Inflammatory macrophage (primary cell): ENCODE measurements around the gene PALM.

Source experiments
- DNase-seq, 2 donors: peaks; one replicate each; pipeline ENCODE4 v3.0.0-alpha.2; 2020 to 2022

Gene PALM

GRCh38 chr19:752652-753517 is 44.1 kb downstream of the PALM start:
- peak; percentile 94 to 95 for DNase-seq

DNA sequence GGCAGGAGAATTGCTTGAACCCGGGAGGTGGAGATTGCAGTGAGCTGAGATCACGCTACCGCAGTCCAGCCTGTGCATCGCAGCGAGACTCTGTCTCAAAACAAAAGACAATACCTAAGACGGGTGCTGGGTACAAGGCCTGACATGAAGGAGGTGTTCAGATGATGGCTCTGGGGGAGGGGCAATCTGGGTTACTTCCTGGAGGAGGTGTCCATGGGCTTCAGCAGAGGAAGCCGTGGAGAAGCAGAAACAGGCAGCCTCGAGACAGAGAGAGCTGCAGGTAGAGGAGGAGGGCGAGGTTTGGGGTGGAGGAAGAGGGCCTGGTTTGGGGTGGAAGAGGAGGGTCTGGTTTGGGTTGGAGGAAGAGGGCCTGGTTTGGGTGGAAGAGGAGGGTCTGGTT is 45.8 kb downstream of the PALM start:
- no peak for DNase-seq

DNA sequence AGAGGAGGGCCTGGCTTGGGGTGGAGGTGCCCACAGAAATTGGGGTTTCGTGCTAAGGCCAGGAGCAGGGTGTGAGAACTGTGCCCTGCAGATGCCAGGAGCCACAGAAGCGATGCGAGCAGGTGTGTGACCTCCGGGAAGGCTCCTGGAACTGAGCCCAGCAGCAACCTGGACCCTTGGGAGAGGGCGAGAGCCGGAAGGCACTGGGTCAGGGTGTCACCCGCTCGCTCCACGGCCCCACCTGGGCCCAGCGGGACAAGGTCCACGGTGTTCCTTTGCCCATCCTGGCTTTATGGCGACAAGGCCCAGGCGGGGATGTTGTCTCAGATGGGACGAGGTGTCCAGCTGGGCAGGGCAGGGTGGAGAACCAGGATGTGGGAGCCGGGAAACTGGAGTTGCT is 46.3 kb downstream of the PALM start:
- no peak for DNase-seq

- DNase-seq, result peak; percentile 20 to 23
Measured at GRCh38 chr19:756236-756635, 47.5 kb downstream of the PALM start.

DNA sequence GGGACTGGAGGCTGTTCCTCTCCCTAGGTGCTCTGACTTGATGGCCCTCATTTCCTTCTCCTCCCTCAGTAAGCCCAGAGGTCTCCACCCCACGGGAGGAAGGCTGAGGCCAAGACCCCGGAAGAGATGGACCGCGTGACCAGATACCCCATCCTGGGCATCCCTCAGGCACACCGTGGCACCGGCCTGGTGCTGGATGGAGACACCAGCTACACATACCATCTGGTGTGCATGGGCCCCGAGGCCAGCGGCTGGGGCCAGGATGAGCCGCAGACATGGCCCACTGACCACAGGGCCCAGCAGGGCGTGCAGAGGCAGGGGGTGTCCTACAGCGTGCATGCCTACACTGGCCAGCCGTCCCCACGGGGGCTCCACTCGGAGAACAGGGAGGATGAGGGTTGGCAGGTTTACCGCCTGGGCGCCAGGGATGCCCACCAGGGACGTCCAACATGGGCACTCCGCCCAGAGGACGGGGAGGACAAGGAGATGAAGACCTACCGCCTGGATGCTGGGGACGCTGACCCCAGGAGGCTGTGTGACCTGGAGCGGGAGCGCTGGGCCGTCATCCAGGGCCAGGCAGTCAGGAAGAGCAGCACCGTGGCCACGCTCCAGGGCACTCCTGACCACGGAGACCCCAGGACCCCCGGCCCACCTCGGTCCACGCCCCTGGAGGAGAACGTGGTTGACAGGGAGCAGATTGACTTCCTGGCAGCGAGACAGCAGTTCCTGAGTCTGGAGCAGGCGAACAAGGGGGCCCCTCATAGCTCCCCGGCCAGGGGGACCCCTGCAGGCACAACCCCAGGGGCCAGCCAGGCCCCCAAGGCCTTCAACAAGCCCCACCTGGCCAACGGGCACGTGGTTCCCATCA is 48.3 kb downstream of the PALM start:
- no peak for DNase-seq

- DNase-seq, result no peak
Measured at GRCh38 chr19:757811-758668, 49.3 kb downstream of the PALM start.

GRCh38 chr19:763181-763580 is 54.4 kb downstream of the PALM start:
- DNase-seq, result no peak

GRCh38 chr19:763869-764268 is 55.1 kb downstream of the PALM start:
- no peak for DNase-seq

DNA sequence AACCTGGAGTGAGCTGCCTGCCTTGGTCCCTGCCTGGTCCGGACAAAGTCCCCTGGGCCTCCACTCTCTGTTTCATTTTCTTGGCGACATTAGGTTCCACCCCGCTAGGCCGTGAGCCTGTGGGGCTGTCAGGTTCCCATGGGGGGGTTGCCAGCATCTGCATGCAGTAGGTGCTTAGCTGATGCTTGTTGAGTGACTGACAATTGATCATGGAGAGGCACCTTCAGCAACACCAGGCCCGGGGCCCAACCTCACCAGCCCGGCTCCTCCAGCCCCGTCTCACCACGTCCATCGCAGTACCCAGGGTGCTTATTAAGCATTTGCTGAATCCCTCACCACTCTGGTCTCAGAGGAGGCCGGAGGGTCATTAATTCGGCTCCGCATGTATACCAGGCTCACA is 55.6 kb downstream of the PALM start:
- DNase-seq, result no peak

DNA sequence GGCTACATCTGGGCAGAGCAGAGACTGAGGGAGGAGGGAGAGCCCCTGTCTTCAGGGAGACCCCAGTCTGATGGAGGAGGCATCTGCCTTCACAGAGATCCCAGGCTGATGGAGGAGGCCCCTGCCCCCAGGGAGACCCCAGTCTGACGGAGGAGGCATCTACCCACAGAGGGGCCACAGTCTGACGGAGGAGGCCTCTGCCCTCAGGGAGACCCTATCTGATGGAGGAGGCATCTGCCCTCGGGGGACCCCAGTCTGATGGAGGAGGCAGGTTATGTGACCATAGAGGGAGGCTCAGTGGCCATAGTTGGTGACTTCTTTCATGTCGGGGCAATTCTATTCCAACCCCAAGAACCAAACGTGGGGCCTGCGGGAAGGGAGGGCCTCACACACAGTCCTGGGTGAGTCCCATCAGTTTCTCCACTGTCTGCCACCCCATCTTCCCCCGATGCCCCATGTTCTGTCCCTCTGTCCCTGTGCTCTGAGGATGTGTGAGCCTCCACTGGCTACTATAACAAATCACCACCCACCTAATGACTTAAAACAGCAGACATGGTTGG is 56.5 kb downstream of the PALM start:
- no peak for DNase-seq

DNA sequence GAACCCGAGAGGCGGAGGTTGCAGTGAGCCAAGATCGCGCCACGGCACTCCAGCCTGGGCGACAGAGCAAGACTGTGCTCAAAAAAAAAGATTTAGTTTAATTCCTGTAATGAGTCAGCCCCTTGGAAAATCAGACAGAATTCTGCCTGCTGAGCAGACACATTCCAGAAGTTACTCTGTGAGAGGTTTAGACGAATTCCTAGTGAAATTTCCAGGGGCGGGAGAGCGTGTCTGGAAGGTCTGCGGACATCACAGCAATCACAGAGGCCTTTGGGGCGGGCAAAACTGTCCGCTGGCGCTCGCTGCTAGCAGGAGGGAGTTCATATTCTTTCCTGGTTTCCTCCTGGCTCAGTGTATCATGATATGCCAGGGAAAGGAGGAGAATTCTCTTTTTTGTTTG is 59.7 kb downstream of the PALM start:
- DNase-seq, result no peak

DNA sequence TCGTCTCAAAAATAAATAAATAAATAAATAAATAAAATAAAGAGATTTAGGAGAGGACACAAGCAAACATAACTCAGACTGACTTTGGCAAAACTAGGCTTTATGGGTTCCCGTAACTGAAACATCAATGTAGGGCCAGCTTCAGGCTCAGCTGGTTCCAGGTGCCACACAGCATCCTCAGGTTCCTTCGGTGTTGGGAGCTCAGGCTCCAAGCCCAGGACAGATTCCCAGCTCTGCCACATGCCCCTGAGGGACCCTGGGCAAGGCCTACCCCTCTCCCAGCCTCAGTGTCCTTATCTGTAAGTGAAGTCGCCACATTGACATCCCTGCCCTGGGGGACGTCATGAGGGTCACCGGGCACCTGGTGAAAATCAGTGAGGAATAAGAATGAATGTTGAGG is 60.9 kb downstream of the PALM start:
- no peak for DNase-seq

DNA sequence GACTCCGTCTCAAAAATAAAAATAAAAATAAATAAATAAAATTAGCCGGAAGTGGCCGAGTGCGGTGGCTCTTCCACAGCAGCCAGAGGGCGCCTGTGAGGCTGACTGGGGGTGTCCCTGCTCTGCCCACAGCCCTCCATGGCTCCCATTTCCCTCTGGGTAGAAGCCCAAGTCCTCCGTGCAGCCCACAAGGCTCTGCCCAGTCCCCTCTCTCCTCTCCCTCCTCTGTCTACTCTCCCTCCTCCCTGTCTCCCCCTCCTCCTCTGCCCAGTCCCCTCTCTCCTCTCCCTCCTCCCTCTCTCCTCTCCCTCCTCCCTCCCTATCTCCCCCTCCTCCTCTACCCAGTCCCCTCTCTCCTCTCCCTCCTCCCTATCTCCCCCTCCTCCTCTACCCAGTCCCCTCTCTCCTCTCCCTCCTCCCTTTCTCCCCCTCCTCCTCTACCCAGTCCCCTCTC is 62.6 kb downstream of the PALM start:
- peak; percentile 56 to 68 for DNase-seq

DNA sequence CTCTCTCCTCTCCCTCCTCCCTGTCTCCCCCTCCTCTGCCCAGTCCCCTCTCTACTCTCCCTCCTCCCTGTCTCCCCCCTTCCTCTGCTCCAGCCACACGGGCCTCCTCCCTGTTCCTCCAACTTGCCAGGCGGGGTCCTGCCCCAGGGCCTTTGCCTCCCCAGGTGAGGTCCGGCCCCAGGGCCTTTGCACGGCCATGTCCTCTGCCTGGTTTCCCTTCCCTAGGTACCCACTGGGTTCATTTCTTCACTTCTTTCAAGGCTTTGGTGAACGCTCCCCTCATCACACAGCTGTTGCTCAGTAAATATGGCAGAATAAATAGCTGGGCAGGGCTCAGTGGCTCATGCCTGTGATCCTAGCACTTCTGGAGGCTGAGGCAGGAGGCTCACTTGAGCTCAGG is 63.3 kb downstream of the PALM start:
- no peak for DNase-seq

GRCh38 chr19:772730-773436 is 64.1 kb downstream of the PALM start:
- no peak for DNase-seq

DNA sequence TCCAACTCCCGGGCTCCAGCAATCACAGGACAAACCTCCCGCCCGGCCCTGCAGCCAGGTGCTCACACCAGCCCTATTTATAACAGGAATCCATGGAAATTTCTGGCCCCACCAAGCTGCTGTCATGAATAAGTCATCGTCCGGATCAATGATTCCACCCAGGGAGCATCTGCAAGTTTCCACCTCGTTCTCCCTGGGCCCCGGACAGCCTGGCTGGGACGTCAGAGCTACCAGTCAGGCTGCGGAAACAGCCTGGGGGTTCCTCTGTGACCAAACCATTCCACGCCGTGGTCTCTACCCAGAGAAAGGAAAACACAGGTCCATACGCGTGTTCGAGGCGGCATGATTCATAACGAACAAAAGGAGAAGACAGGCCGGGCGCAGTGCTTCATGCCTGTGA is 67.8 kb downstream of the PALM start:
- DNase-seq, result no peak

DNA sequence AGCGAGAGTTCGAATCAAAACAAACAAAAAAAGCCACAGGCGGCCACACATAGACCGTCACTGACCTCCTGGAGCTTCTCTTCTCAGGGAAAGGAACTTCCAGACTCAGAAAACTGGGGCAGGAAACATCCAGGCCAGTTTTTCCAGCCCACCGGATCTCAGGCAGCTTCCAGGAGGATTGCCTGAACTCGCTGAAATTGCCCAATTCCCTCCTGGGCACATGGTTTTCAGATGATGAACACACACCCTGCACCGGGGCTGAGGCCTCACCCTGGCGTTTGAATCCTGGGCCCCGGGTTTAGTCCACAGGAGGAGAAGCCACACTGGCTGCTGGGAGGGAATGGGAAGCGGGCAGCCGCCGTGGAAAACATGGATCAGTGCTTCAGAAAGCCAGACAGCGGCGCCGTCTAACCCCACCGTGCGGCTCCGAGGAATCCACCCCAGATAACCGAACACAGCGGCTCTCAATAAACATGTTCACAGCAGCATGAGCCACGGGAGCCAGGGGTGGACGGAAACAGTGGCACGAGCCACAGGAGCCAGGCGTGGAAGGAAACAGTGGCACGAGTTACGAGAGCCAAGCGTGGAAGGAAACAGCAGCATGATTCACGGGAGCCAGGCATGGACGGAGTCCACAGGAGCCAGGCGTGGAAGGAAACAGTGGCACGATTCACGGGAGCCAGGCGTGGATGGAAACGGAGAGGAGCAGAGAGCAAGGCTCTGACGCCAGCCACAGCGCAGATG is 70.3 kb downstream of the PALM start:
- peak in 1 of 2 donors; percentile 22 for DNase-seq

DNA sequence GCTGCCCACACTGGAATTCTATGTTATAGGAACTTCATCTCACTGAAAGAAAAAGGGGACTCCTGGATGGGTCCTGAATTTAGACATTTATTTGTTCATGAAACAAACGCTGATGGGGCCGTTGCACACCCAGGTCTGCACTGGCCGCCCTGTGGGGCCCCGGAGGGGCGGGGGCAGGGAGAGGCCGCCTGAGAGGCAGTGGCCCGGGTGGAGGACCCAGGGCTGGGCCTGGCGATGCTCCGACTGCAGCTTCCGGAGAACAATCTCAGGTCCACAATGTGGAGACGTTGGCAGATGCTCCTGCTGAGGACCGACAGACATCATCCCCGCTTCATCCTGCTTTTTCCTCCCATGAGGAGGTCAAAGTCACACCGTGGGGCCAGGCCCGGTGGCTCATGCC is 72.2 kb downstream of the PALM start:
- DNase-seq, result no peak

DNA sequence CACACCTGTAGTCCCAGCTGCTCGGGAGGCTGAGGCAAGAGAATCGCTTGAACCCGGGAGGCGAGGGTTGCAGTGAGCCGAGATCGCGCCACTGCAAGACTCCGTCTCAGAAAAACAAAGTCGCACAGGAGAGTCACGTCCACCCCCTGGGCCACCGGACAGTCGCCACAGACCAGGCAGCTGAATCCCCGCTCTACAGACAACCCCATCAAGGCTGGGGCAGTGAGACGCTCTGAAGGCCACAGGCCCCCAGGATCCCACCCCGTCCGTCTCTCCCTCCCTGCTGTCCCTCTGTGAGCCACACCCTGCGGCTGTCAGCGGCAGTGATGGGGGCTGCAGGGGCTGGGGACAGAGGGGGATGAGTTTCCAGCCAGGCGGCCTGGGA is 73.1 kb downstream of the PALM start:
- DNase-seq, result no peak

- no peak for DNase-seq
Measured at GRCh38 chr19:782185-782877, 73.6 kb downstream of the PALM start.
